Measurements from ENCODE around the gene ZNF595. TPM values are rescaled to one million over a fixed set of nuclear protein-coding genes. Genes with fewer than 3 reads are reported as not detected.
A peak's percentile ranks its signal among the peaks of the same experiment; 100 is the strongest.
"Not testable (repeated sequence)": the region's sequence is repeated elsewhere in the genome, so short reads cannot be mapped to it uniquely, and the experiment has no call there.

The ZNF595 gene
- total and polyA plus RNA-seq, 8 donors = 6.3 to 14.7 (median 11.3) TPM

- H3K27ac ChIP-seq; H3K4me1 ChIP-seq; FAIRE-seq; H3K9me3 ChIP-seq; intact Hi-C loops (cut with DNase I); H3K36me3 ChIP-seq; H3K4me3 ChIP-seq; H3K27me3 ChIP-seq: not testable (repeated sequence)
- ATAC-seq (peak in 2 of 4 donors; percentile 68 to 72), DNase-seq (peak in 5 of 6 donors; percentile 29 to 55 (median 49))
- 27 to 29% methylated on average over 1 of the region's 3 CpGs for whole genome bisulfite sequencing, 2 donors
Measured at GRCh38 chr4:28767-29542, 24.2 kb upstream of the ZNF595 start.

DNA sequence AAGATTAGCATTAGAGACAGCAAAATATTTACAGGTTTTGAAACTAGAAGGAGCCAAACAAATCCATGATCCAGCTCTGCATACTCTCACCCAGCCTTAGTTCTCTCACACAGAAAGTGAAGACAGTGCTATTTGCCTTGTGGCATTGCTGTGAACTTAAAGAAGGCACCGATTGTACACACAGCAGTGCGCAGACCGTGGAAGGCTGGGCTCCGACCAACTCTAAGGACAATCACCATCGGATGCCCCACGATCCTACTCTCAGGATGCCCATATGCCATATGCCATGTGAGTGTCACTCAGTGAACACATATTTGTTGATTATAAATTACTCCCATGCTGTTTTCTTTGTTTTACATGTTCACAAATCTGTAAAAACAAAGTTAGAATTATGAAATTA lies 19.8 kb upstream of the ZNF595 start:
- H3K4me1 ChIP-seq; H3K9me3 ChIP-seq; H3K4me3 ChIP-seq; H3K27me3 ChIP-seq; H3K36me3 ChIP-seq; H3K27ac ChIP-seq; FAIRE-seq; ATAC-seq; DNase-seq; intact Hi-C loops (cut with DNase I): not testable (repeated sequence)
- WGBS, 2 donors = no CpG with 5 or more reads among the region's 6 CpGs

DNA sequence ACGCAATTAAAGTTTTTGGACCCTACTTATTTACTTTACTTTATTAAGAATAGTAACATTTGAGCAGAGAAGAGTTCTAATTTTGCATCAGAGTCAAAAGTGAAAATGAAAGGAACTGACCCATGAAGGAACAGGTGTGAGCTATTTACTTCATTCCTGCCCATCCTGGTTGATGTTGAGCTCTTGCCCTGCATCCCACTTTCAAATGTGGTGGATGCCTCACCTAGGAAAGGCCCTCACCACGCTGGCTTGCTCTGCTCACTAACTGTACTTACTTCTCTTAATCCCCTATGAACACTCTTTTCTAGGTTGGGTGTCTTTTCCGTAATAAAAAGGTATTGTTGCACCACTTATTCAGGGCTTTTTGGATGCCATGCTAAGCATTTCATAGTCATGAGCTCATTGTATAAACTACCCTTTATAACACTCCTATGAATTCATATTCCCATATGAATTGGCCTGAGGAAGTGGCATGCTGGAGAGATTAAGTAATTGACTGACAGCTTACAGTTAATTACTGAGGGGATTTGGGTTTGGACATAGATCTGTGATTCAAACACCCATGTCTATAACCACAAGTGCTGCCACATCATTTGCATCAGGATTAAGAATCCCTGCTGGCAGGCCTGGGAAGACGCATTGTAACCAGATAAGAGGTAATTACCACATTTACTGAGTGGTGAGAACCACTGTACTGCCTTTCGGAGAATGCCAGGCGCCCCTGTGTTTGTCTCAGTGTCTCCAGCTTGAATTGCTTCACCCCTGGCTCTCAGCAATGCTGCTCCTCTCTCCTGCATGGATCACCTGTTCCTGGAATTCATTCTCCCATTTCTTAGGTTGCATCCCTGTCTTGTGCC lies 16.3 kb upstream of the ZNF595 start:
- intact Hi-C loops (cut with DNase I); H3K27me3 ChIP-seq; DNase-seq; H3K4me3 ChIP-seq; H3K27ac ChIP-seq; H3K36me3 ChIP-seq; ATAC-seq; FAIRE-seq; H3K9me3 ChIP-seq; H3K4me1 ChIP-seq: not testable (repeated sequence)
- 68 to 69% methylated on average over 5 to 6 of the region's 6 CpGs for WGBS, 2 donors

DNA sequence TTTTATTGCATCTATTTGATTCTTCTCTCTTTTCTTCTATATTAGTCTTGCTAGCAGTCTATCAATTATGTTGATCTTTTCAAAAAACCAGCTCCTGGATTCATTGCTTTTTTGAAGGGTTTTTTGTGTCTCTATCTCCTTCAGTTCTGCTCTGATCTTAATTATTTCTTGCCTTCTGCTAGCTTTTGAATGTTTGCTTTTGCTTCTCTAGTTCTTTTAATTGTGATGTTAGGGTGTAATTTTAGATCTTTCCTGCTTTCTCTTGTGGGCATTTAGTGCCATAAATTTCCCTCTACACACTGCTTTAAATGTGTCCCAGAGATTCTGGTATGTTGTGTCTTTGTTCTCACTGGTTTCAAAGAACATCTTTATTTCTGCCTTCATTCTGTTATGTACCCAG lies 14.9 kb upstream of the ZNF595 start:
- intact Hi-C loops (cut with DNase I); DNase-seq; H3K27me3 ChIP-seq; FAIRE-seq; H3K4me1 ChIP-seq; H3K27ac ChIP-seq; H3K4me3 ChIP-seq; ATAC-seq; H3K36me3 ChIP-seq; H3K9me3 ChIP-seq: not testable (repeated sequence)

GRCh38 chr4:43375-43774 lies 9.7 kb upstream of the ZNF595 start:
- H3K27ac ChIP-seq; H3K27me3 ChIP-seq; intact Hi-C loops (cut with DNase I); H3K36me3 ChIP-seq; H3K4me1 ChIP-seq; DNase-seq; FAIRE-seq; H3K4me3 ChIP-seq; H3K9me3 ChIP-seq; ATAC-seq: not testable (repeated sequence)

DNA sequence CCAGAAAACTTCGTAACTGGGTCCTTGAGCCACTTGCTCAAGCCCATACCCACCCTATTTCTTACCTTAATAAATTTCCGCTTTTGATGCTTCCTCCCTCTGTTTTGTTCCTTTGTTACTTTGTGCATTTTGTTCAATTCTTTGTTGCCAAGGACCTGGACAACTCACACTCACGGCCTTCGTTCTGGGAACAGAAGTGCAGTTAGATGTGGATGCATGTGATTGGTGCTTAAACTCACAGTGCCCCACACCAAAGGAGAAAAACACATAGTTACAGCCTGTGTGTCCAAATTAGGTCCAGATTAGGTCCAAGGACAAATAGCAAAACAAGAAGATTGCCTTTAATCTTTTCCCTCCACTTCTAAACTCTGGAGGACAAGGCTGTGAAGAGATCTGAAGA lies 1.9 kb upstream of the ZNF595 start:
- H3K27me3 ChIP-seq; intact Hi-C loops (cut with DNase I); H3K9me3 ChIP-seq; DNase-seq; H3K4me1 ChIP-seq; H3K4me3 ChIP-seq; ATAC-seq; H3K27ac ChIP-seq; H3K36me3 ChIP-seq; FAIRE-seq: not testable (repeated sequence)
- 45 to 53% methylated on average over 4 of the region's 4 CpGs for WGBS, 2 donors

- H3K9me3 ChIP-seq; H3K27ac ChIP-seq; H3K4me3 ChIP-seq; ATAC-seq; H3K27me3 ChIP-seq; H3K4me1 ChIP-seq; DNase-seq; intact Hi-C loops (cut with DNase I); H3K36me3 ChIP-seq; FAIRE-seq: not testable (repeated sequence)
- 50 to 66% methylated on average over 3 to 5 of the region's 9 CpGs for WGBS, 2 donors
Measured at GRCh38 chr4:51655-52277, 1.4 kb upstream of the ZNF595 start.

GRCh38 chr4:53521-53920 lies 400 bp downstream of the ZNF595 start:
- H3K4me1 ChIP-seq; DNase-seq; H3K36me3 ChIP-seq; H3K9me3 ChIP-seq; FAIRE-seq; intact Hi-C loops (cut with DNase I); H3K27me3 ChIP-seq: not testable (repeated sequence)
- 2% methylated on average over 8 of the region's 41 CpGs; no CpG with 5 or more reads in 1 of the 2 donors for WGBS, 2 donors
- Histone ChIP-seq H3K27ac (peak overlapping the region in 1 of 4 donors; percentile 50), H3K4me3 (peak overlapping the region in 2 of 4 donors; percentile 19 to 42)
- ATAC-seq = peak; percentile 13 to 56 (median 25)

- intact Hi-C loops (cut with DNase I); H3K4me1 ChIP-seq; H3K9me3 ChIP-seq; H3K4me3 ChIP-seq; DNase-seq; H3K27ac ChIP-seq; FAIRE-seq; H3K36me3 ChIP-seq; H3K27me3 ChIP-seq: not testable (repeated sequence)
- peak in 1 of 4 donors; percentile 18 for ATAC-seq
Measured at GRCh38 chr4:64733-65132, 11.6 kb downstream of the ZNF595 start.

All from pancreas (tissue), 10 donors.